ENCODE measurements around the gene CDH4. TPM values are rescaled to one million over a fixed set of nuclear protein-coding genes. Genes with fewer than 3 reads are reported as not detected.

Gene CDH4
- total and polyA plus RNA-seq, 9 of the 15 experiments (the other 6 are each of a cell fraction or from before 2014, with no cell fraction given), result 0.04 TPM; not detected in 8

GRCh38 chr20:61300293-61300692, 48.2 kb downstream of the CDH4 start:
- no peak overlapping the region for H3K9ac ChIP-seq (ENCODE audit: insufficient read depth in 1 of 2, low read depth in 2 of 2, low read length in 2 of 2)
- H3K36me3 ChIP-seq (ENCODE audit: control insufficient read depth, insufficient read depth, low read length), result no peaks in the 10 kb centered on the region
- 0 out of 2 replicates have a peak, but pooled peaks cover 3% of the 10 kb centered on the region for H4K20me1 ChIP-seq (replicated peaks; ENCODE audit: control insufficient read depth, insufficient read depth, low read length)
- no peak for TF ChIP-seq CTBP1 (IDR thresholded peaks at IDR 0.05; ENCODE audit: borderline replicate concordance)
- TF ChIP-seq KDM1A (IDR thresholded peaks at IDR 0.05), result no peak
- no peak for TF ChIP-seq ZNF764 (CRISPR knock-in tag; IDR thresholded peaks at IDR 0.05; ENCODE audit: low read depth)
- TF ChIP-seq ZNF431 (CRISPR knock-in tag; IDR thresholded peaks at IDR 0.05), result no peak
- TF ChIP-seq, protein P1, sequence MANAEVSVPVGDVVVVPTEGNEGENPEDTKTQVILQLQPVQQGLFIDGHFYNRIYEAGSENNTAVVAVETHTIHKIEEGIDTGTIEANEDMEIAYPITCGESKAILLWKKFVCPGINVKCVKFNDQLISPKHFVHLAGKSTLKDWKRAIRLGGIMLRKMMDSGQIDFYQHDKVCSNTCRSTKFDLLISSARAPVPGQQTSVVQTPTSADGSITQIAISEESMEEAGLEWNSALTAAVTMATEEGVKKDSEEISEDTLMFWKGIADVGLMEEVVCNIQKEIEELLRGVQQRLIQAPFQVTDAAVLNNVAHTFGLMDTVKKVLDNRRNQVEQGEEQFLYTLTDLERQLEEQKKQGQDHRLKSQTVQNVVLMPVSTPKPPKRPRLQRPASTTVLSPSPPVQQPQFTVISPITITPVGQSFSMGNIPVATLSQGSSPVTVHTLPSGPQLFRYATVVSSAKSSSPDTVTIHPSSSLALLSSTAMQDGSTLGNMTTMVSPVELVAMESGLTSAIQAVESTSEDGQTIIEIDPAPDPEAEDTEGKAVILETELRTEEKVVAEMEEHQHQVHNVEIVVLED (CRISPR knock-in tag; IDR thresholded peaks at IDR 0.05), result no peak
- ChIA-PET CTCF (ENCODE audit: low intra/inter-chr PET ratio) (no interaction called here), POLR2A (no interaction called here)
- intact Hi-C loops (cut with micrococcal nuclease), result no loop called here
- H3K79me2 ChIP-seq (ENCODE audit: control insufficient read depth, insufficient read depth, low read length), result no peaks in the 10 kb centered on the region
- H3K4me1 ChIP-seq (replicated peaks in 1 of 2; ENCODE audit: control insufficient read depth in 2 of 2, insufficient read depth in 2 of 2, low read length in 2 of 2), result no peaks in the 10 kb centered on the region
- FAIRE-seq (no peak), ATAC-seq (no peak), DNase-seq (ENCODE audit: extremely low read depth in 1 of 4, low spot score in 3 of 4) (no peak)
- H3K27ac ChIP-seq (ENCODE audit: extremely low read depth, low read depth, low read length), result no peak overlapping the region
- no peak overlapping the region for H2AFZ ChIP-seq (ENCODE audit: low read depth, low read length)
- H3K4me2 ChIP-seq (ENCODE audit: insufficient read depth, low read length), result no peak overlapping the region
- no peak overlapping the region for H3K4me3 ChIP-seq
- H3K27me3 ChIP-seq (ENCODE audit: control insufficient read depth in 2 of 2, insufficient read depth in 2 of 2, low read length in 2 of 2), result peaks cover 6 to 61% of the 10 kb centered on the region in 2 experiments; a peak in 4 of 5 replicates
- BruUV-seq (replicated peaks), result no TSS peak
- in situ Hi-C loops (cut with MboI), result no loop called here
- 0% methylated on average over 7 of the region's 14 CpGs for WGBS (ENCODE audit: insufficient coverage, low coverage, missing lambda C conversion rate)
- no peaks in the 10 kb centered on the region for H3K9me3 ChIP-seq (replicated peaks; ENCODE audit: control insufficient read depth, insufficient read depth, low read depth, low read length)
- H3K9me1 ChIP-seq (ENCODE audit: control insufficient read depth, insufficient read depth, low read length), result no peaks in the 10 kb centered on the region

DNA sequence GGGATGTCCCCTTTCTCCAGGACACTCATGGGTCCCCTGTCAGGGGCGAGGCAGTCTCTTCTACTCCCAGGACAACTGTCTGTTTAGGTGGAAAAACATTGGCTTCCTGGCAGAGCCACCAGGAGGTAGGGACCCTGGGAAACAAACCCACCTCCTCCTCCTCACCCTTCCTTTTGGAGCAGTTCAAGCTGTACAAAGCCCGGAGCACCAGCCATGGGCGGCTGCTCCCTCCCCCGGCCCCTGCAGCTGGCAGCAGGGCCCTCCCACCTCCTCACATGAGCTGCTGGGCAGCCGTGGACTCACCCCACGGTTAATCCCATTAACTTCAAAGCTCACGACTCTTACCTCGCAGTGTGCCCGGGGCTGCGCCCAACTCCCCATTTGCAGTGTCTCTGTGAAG, 48.6 kb downstream of the CDH4 start:
- intact Hi-C loops (cut with micrococcal nuclease), result no loop called here
- BruUV-seq (replicated peaks), result no TSS peak
- 0% methylated on average over 6 of the region's 10 CpGs for WGBS (ENCODE audit: insufficient coverage, low coverage, missing lambda C conversion rate)
- no peak for ATAC-seq
- no peaks in the 10 kb centered on the region for H3K4me1 ChIP-seq (replicated peaks in 1 of 2; ENCODE audit: control insufficient read depth in 2 of 2, insufficient read depth in 2 of 2, low read length in 2 of 2)
- ChIA-PET CTCF (ENCODE audit: low intra/inter-chr PET ratio) (no interaction called here), POLR2A (no interaction called here)
- in situ Hi-C loops (cut with MboI), result no loop called here
- no peak overlapping the region for H3K4me2 ChIP-seq (ENCODE audit: insufficient read depth, low read length)
- H3K9me3 ChIP-seq (replicated peaks; ENCODE audit: control insufficient read depth, insufficient read depth, low read depth, low read length), result no peaks in the 10 kb centered on the region
- H3K9ac ChIP-seq (ENCODE audit: insufficient read depth in 1 of 2, low read depth in 2 of 2, low read length in 2 of 2), result no peak overlapping the region
- H3K9me1 ChIP-seq (ENCODE audit: control insufficient read depth, insufficient read depth, low read length), result no peaks in the 10 kb centered on the region
- H3K36me3 ChIP-seq (ENCODE audit: control insufficient read depth, insufficient read depth, low read length), result no peaks in the 10 kb centered on the region
- no peak for DNase-seq (ENCODE audit: extremely low read depth in 1 of 4, low spot score in 3 of 4)
- no peaks in the 10 kb centered on the region for H3K79me2 ChIP-seq (ENCODE audit: control insufficient read depth, insufficient read depth, low read length)
- peaks cover 6 to 57% of the 10 kb centered on the region in 2 experiments; a peak in 4 of 5 replicates for H3K27me3 ChIP-seq (ENCODE audit: control insufficient read depth in 2 of 2, insufficient read depth in 2 of 2, low read length in 2 of 2)
- no peak overlapping the region for H2AFZ ChIP-seq (ENCODE audit: low read depth, low read length)
- H3K4me3 ChIP-seq, result no peak overlapping the region
- H3K27ac ChIP-seq (ENCODE audit: extremely low read depth, low read depth, low read length), result no peak overlapping the region
- 0 out of 2 replicates have a peak, but pooled peaks cover 3% of the 10 kb centered on the region for H4K20me1 ChIP-seq (replicated peaks; ENCODE audit: control insufficient read depth, insufficient read depth, low read length)
- no peak for FAIRE-seq
- TF ChIP-seq ILK (tag; IDR thresholded peaks at IDR 0.05; ENCODE audit: borderline replicate concordance, low read depth), result no peak
- TF ChIP-seq FOXA1 (IDR thresholded peaks at IDR 0.05; ENCODE audit: borderline replicate concordance), result no peak
- TF ChIP-seq COPS2 (conservative IDR thresholded peaks at IDR 0.05), result no peak
